Ectodermal cell (in vitro differentiated cells): ENCODE results near the gene NME9. TPM values are rescaled to one million over a fixed set of nuclear protein-coding genes. Genes with fewer than 3 reads are reported as not detected.
"Not testable (repeated sequence)": the region's sequence is repeated elsewhere in the genome, so short reads cannot be mapped to it uniquely, and the experiment has no call there.

Experiments
- H3K27ac ChIP-seq: 2 replicates; pipeline ENCODE4 v1.7.0; 2013; ENCODE audit warnings: mild to moderate bottlenecking, low read depth, low read length; ENCODE audit not compliant: insufficient read depth, poor library complexity, severe bottlenecking
- H3K27me3 ChIP-seq: 2 replicates; pipeline ENCODE4 v1.7.0; 2013; ENCODE audit warnings: mild to moderate bottlenecking, low read length; ENCODE audit not compliant: insufficient read depth, control insufficient read depth, poor library complexity, severe bottlenecking
- H3K36me3 ChIP-seq: one replicate; pipeline ENCODE4 v1.7.0; 2013; ENCODE audit warnings: low read length; ENCODE audit not compliant: control insufficient read depth, insufficient read depth
- H3K4me1 ChIP-seq: one replicate; pipeline ENCODE4 v1.7.0; 2013; ENCODE audit warnings: low read length; ENCODE audit not compliant: control insufficient read depth, insufficient read depth
- H3K4me3 ChIP-seq: 2 replicates; pipeline ENCODE4 v1.7.0; 2013; ENCODE audit warnings: low read depth, low read length, control low read depth; ENCODE audit not compliant: insufficient read depth
- H3K9me3 ChIP-seq: 2 replicates; pipeline ENCODE4 v1.7.0; 2013; ENCODE audit warnings: mild to moderate bottlenecking, low read length, moderate library complexity; ENCODE audit not compliant: control insufficient read depth
- WGBS, 2 experiments: methylation state at CpG; one replicate each; pipeline ENCODE4 v1.1.7; 2013; ENCODE audit warnings: missing lambda C conversion rate in 2 of 2; 5-methylcytosine and 5-hydroxymethylcytosine counted together
- polyA plus RNA-seq, 4 experiments: library from polyadenylated mRNA; stranded (reverse); fragments of 50-300 nt; gene quantifications; one replicate each; pipeline ENCODE4 v1.2.3, GENCODE V29; 2013

The NME9 gene, protein sequence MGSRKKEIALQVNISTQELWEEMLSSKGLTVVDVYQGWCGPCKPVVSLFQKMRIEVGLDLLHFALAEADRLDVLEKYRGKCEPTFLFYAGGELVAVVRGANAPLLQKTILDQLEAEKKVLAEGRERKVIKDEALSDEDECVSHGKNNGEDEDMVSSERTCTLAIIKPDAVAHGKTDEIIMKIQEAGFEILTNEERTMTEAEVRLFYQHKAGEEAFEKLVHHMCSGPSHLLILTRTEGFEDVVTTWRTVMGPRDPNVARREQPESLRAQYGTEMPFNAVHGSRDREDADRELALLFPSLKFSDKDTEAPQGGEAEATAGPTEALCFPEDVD
- 1.5 TPM for polyA plus RNA-seq (2013, experiment 1 of 4)
- 1.9 TPM for polyA plus RNA-seq (2013, experiment 2 of 4)
- polyA plus RNA-seq (2013, experiment 3 of 4), result 2.0 TPM
- polyA plus RNA-seq (2013, experiment 4 of 4), result 1.4 TPM

DNA sequence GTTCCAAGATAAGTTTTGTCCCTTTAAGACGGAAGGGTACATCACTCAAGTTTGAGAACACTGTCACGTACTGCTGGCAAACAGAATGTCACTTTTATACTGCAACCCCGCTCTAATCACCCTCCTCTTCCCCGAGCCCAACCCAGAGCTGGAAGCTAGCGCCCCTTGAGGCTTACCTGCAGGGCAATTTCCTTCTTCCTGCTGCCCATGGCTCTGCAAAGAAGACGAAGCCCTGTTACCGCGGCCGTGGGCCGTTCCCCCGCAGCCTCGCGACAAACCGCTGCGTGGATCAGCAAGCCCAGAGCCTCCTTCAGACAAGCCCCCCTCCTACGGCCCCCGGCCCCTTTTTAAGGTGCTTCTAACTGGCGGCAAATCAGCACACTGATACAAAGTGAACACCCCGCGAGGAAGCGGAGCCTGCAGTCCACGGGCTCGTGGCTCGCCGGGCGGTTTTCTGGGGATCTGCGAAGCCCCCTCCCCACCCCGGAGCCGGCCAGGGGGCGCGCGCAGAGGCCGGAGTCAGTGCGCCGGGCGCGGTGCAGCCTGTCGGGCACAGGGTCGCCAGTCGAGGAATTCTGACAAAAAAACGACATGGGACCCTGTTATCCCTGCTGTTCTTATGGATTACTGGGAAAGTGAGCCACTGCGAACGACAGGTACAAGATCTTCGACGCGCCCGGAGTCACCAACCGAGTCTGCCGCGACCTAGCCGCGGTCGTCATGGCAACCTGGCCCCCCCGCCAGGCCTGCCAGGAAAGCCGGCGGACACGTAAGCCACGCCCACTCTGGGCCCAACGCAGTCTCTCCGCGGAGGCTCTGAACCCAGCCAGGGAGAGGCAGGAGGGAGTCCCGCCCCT, at the start of gene NME9:
TSS of gene NME9 (minus strand) at position 725 of the 857 bp plus-strand sequence. CDS start at position 209, 516 bp downstream.
- 1% methylated on average over 62 of the region's 62 CpGs for WGBS, 2 experiments

DNA sequence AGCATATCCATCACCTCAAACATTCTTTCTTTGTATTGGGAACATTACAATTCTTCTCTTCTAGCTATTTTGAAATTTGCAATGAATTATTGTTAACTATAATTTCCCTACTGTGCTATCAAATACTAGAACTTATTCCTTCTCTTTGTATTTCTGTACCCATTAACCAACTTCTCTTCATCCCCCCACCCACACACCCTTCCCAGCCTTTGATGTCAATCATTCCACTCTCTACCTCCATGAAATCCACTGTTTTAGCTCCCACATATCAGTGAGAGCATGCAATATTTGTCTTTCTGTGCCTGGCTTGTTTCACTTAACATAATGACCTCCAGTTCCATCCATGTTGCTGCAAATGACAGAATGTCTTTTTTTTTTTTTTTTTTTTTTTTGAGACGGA, 49.3 kb upstream of the NME9 start:
- Histone ChIP-seq H3K4me1 (peaks cover 15% of the 10 kb centered on the region), H3K9me3 (no peaks in the 10 kb centered on the region), H3K36me3 (no peaks in the 10 kb centered on the region), H3K4me3 (no peak overlapping the region), H3K27ac (no peak overlapping the region), H3K27me3 (no peaks in the 10 kb centered on the region)
- whole genome bisulfite sequencing, 2 experiments, result 83 to 100% methylated on average over 1 of the region's 1 CpG

More for the DNA sequence above, at the start of gene NME9:
- Histone ChIP-seq H3K9me3 (no peaks in the 10 kb centered on the region), H3K27me3 (no peaks in the 10 kb centered on the region), H3K27ac (no peak within 1 kb of the TSS), H3K4me3 (peak within 1 kb of the TSS; percentile 84), H3K36me3 (no peaks in the 10 kb centered on the region), H3K4me1 (peaks cover 6% of the 10 kb centered on the region)

DNA sequence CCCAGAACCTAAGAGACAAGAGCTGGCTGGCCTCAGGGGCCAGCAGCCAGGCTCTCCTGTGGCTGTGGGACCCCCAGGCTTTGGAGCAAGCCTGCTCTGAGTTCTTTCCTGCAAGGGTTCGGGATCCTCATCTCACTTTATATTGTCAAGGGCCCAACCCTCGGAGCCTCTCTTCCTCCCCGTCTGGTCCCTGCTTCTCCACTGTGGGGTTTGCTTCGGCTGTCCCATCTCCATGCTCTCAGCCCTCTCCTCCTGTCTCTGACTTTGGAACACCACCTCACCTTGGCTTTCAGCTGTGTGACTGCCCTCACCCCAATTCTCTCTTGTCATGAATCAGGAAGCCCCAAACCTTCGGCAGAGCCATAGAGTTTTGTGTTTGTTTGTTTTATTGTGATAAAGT, 48.7 kb upstream of the NME9 start:
- WGBS, 2 experiments, result 91 to 94% methylated on average over 4 to 5 of the region's 5 CpGs
- no peaks in the 10 kb centered on the region for H3K36me3 ChIP-seq
- peaks cover 15% of the 10 kb centered on the region for H3K4me1 ChIP-seq
- H3K27me3 ChIP-seq, result no peaks in the 10 kb centered on the region
- H3K4me3 ChIP-seq, result no peak overlapping the region
- no peak overlapping the region for H3K27ac ChIP-seq
- no peaks in the 10 kb centered on the region for H3K9me3 ChIP-seq

DNA sequence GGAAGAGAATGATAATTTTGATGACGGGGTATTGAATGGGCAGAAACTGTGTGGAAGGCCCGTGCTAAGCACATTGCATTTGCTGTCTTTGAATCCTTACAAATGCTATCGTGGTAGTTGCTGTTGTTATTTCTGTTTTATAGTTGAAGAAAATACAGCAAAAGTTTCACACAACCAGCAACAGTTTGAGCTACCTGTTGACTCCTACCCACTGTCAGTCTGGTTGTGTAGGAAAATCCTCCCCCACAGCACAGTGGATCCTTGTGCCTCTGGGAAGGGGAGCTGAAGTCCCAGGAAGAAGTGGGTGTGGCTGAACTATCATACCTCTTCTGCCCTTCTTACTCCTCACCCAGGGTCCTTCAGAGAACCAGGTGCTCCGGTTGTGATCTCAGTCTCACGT, 48.2 kb upstream of the NME9 start:
- Histone ChIP-seq H3K4me3 (no peak overlapping the region), H3K36me3 (no peaks in the 10 kb centered on the region), H3K4me1 (peaks cover 15% of the 10 kb centered on the region), H3K9me3 (no peaks in the 10 kb centered on the region), H3K27ac (no peak overlapping the region), H3K27me3 (no peaks in the 10 kb centered on the region)
- 92 to 94% methylated on average over 5 of the region's 5 CpGs for WGBS, 2 experiments

DNA sequence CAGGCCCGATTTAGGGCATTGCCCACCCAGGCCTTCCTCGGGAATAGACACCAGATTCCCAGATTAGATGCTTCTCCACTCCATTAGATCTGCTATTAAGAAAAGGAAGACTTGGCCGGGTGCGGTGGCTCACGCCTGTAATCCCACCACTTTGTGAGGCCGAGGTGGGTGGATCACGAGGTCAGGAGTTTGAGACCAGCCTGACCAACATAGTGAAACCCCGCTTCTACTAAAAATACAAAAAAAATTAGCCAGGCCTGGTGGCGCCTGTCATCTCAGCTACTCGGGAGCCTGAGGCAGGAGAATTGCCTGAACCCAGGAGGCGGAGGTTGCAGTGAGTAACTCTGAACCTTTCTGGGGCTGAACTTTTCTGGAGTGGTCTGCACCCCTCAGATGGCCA, 47.6 kb upstream of the NME9 start:
- not testable (repeated sequence) for H3K4me3 ChIP-seq, H3K27ac ChIP-seq, H3K9me3 ChIP-seq, H3K27me3 ChIP-seq, H3K36me3 ChIP-seq, H3K4me1 ChIP-seq
- WGBS, 2 experiments, result 89% methylated on average over 11 of the region's 11 CpGs

DNA sequence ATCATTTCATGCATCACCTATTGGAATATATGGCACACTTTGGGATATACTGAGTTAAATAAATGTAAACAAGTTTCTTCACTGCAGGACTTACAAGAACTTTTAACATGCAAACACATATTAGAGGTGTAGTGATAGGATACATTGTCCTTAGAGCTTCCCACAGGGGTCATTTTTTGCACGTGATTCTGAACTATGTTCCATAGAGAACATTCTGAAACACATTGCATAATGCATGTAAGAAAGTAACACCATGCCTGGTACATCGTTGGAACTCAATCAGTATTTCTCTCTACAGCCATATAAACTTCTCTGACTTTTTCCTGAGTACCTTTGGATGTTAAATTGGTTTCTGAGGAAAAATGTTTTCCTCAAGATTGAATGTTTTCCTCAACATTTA, 47.0 kb upstream of the NME9 start:
- 94 to 95% methylated on average over 2 of the region's 2 CpGs for WGBS, 2 experiments

DNA sequence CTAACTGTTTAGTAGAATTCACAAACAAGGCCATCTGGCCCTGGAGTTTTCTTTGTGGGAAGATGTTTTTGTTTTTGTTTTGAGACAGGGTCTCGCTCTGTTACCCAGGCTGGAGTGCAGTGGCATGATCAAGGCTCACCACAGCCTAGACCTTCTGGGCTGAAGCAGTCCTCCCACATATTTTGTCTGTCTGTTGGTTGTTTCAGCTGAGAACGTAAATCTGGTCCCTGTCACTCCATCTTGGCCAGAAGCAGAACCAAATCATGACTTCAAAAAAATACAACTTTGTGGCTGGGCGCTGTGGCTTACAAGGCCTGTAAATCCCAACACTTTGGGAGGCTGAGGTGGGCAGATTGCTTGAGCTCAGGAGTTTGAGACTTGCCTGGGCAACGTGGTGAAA, 45.8 kb upstream of the NME9 start:
- no peak overlapping the region for H3K27ac ChIP-seq
- no peaks in the 10 kb centered on the region for H3K9me3 ChIP-seq
- H3K4me1 ChIP-seq, result no peaks in the 10 kb centered on the region
- H3K4me3 ChIP-seq, result no peak overlapping the region
- no peaks in the 10 kb centered on the region for H3K27me3 ChIP-seq
- 93 to 98% methylated on average over 3 to 4 of the region's 4 CpGs for WGBS, 2 experiments
- no peaks in the 10 kb centered on the region for H3K36me3 ChIP-seq

More for the DNA sequence above, 47.0 kb upstream of the NME9 start:
- Histone ChIP-seq H3K4me1 (peaks cover 4% of the 10 kb centered on the region), H3K4me3 (no peak overlapping the region), H3K36me3 (no peaks in the 10 kb centered on the region), H3K9me3 (no peaks in the 10 kb centered on the region), H3K27ac (no peak overlapping the region), H3K27me3 (no peaks in the 10 kb centered on the region)

DNA sequence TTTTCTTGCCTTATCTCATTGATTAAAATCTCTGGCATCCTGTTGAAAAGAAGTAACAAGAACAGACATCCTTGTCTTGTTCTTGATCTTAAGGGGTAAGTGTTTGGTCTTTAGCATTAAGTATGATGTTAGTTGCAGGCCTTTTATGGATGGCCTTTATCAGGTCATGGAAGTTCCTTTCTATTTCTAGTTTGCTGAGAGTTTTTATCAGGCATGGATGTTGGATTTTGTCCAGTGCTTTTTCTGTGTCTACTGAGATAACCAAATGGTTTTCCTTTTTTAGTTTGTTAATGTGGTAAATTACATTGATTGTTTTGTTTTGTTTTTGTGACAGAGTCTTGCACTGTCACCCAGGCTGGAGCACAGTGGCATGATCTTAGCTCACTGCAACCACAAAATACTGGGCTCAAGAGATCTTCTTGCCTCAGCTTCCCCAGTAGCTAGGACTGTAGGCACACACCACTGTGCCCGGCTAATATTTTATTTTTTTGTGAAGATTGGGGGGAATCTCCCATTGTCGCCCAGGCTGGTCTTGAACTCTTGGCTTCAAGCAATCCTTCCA, 45.0 kb upstream of the NME9 start:
- Histone ChIP-seq H3K36me3 (no peaks in the 10 kb centered on the region), H3K27me3 (no peaks in the 10 kb centered on the region), H3K9me3 (no peaks in the 10 kb centered on the region), H3K27ac (no peak overlapping the region), H3K4me3 (no peak overlapping the region), H3K4me1 (no peaks in the 10 kb centered on the region)
- WGBS, 2 experiments, result 94 to 96% methylated on average over 2 of the region's 2 CpGs

DNA sequence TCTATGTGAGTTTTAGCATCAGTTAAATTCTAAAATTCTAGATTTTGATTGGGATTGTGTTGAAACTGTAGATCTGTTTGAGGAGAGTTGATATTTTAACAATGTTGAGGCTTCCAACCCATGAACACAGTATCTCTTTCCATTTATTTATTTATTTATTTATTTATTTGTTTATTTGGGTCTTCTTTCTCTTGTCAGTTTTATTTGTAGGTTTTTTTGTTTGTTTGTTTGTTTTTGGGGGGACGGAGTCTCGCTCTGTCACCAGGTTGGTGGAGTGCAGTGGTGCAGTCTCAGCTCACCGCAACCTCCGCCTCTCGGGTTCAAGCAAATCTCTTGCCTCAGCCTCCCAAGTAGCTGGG, 44.1 kb upstream of the NME9 start:
- WGBS, 2 experiments, result 89 to 95% methylated on average over 5 of the region's 5 CpGs
- no peaks in the 10 kb centered on the region for H3K27me3 ChIP-seq
- no peaks in the 10 kb centered on the region for H3K9me3 ChIP-seq
- peaks cover 6% of the 10 kb centered on the region for H3K4me1 ChIP-seq
- H3K4me3 ChIP-seq, result no peak overlapping the region
- H3K27ac ChIP-seq, result no peak overlapping the region
- H3K36me3 ChIP-seq, result no peaks in the 10 kb centered on the region
